Spleen (tissue), 11 donors: Measurements from ENCODE around the gene GOLPH3. TPM values are rescaled to one million over a fixed set of nuclear protein-coding genes. Genes with fewer than 3 reads are reported as not detected.
A peak's percentile ranks its signal among the peaks of the same experiment; 100 is the strongest.
"Not testable (repeated sequence)": the region's sequence is repeated elsewhere in the genome, so short reads cannot be mapped to it uniquely, and the experiment has no call there.

ENCODE experiments used
- DNase-seq: peaks from one replicate; pipeline ENCODE4 v3.0.0-alpha.2; 2020
- H3K27ac ChIP-seq, 8 donors: fragments of 200-600 bp; sonication (generic) in 7 of 8; 1 replicate in 4 of 8; 2 replicates in 4 of 8; pipeline versions ENCODE4 v1.5.0 to v1.8.0; 2016 to 2021; ENCODE audit warnings: inconsistent platforms in 4 of 8, mild to moderate bottlenecking in 4 of 8, moderate library complexity in 1 of 8
- H3K27me3 ChIP-seq, 7 donors: fragments of 200-600 bp; sonication (generic) in 6 of 7; replicated peaks in 1 of 7; 1 replicate in 4 of 7; 2 replicates in 3 of 7; pipeline versions ENCODE4 v1.5.0 to v1.8.0; 2016 to 2021; ENCODE audit warnings: inconsistent platforms in 3 of 7, mild to moderate bottlenecking in 1 of 7
- H3K36me3 ChIP-seq, 6 donors: fragments of 200-600 bp; sonication (generic) in 5 of 6; 1 replicate in 4 of 6; 2 replicates in 2 of 6; pipeline versions ENCODE4 v1.5.0 to v1.8.0; 2016 to 2021; ENCODE audit warnings: inconsistent platforms in 2 of 6
- H3K4me1 ChIP-seq, 6 donors: fragments of 200-600 bp; sonication (generic) in 5 of 6; 1 replicate in 3 of 6; 2 replicates in 3 of 6; pipeline versions ENCODE4 v1.5.0 to v1.8.0; 2016 to 2021; ENCODE audit warnings: inconsistent platforms in 3 of 6
- H3K4me3 ChIP-seq, 8 donors: fragments of 200-600 bp; sonication (generic) in 7 of 8; 1 replicate in 4 of 8; 2 replicates in 4 of 8; pipeline versions ENCODE4 v1.5.0 to v1.8.0; 2016 to 2021; ENCODE audit warnings: inconsistent platforms in 4 of 8, mild to moderate bottlenecking in 4 of 8, moderate library complexity in 2 of 8
- H3K9me3 ChIP-seq, 8 donors: fragments of 200-600 bp; sonication (generic) in 7 of 8; 1 replicate in 4 of 8; 2 replicates in 4 of 8; pipeline versions ENCODE4 v1.5.0 to v1.8.0; 2016 to 2021; ENCODE audit warnings: inconsistent platforms in 4 of 8
- CTCF ChIP-seq, 11 experiments: fragments of 200-600 bp in 7 of 11; fragments of 450-650 bp in 4 of 11; sonication (generic) in 4 of 11; IDR thresholded peaks in 8 of 11; conservative IDR thresholded peaks in 3 of 11; 1 replicate in 7 of 11; 2 replicates in 4 of 11; pipeline versions ENCODE4 v1.4.0 to v1.8.0; 2016 to 2021; ENCODE audit warnings: antibody characterized with exemption in 11 of 11, inconsistent platforms in 4 of 11, mild to moderate bottlenecking in 1 of 11
- POLR2A ChIP-seq, 3 donors: fragments of 450-650 bp; IDR thresholded peaks; one replicate each; pipeline ENCODE4 v1.5.1; 2017; ENCODE audit warnings: antibody characterized with exemption in 3 of 3, mild to moderate bottlenecking in 1 of 3
- POLR2AphosphoS5 ChIP-seq, 3 donors: sonication (generic); formaldehyde crosslinking; IDR thresholded peaks; one replicate each; pipeline ENCODE4 v1.5.1; 2017; ENCODE audit warnings: antibody characterized with exemption in 3 of 3
- WGBS, 5 donors: extraction: QIAGEN DNeasy Blood & Tissue Kit in 3 of 5; methylation state at CpG; one replicate each; pipeline versions ENCODE4 v1.1.5 to v1.1.7; 2013 to 2018; 5-methylcytosine and 5-hydroxymethylcytosine counted together
- intact Hi-C: fragments of 100-400 bp; cut with DNase I; formaldehyde crosslinking; loops from one replicate; pipeline ENCODE4 v1.15.0; 2023; ENCODE audit warnings: low total_unique reads
- polyA plus RNA-seq, 3 donors: library from polyadenylated mRNA; stranded (reverse); fragments of 200-250 nt; gene quantifications; one replicate each; pipeline ENCODE4 v1.2.1, GENCODE V29; 2013
- total RNA-seq, 7 donors: library from RNA; depleted of rRNA in 3 of 7; stranded (reverse); fragments of >200 nt in 3 of 7; fragmentation: NEBNext Ultra II Directional in 4 of 7; extraction: Animal tissue kit (Norgen Biotek cat#: 25700) in 4 of 7; gene quantifications; one replicate each; pipeline versions ENCODE4 v1.1.0 to v1.2.1, GENCODE V29; 2016 to 2021
- donor health status: healthy with polysubstance abuse.
- donor health status: DM: no; HTN: no; CAD: no; lungs with moderate emphysema.
- donor health status: DM: no; HTN: no; CAD: no.
- donor health status: Bipolar disorder and iron deficiency.
- donor health status: healthy.
- donor health status: DM: no; HTN: no; CAD: no.
- donor health status: DM: yes; HTN: yes; CAD: no.

Gene GOLPH3
- total and polyA plus RNA-seq, 10 donors, result 27.0 to 82.3 (median 69.2) TPM

GRCh38 chr5:32127711-32128110 lies 46.4 kb downstream of the GOLPH3 start:
- Histone ChIP-seq H3K4me1 (peaks cover 7 to 85% (median 34%) of the 10 kb centered on the region in 6 donors), H3K27ac (no peak overlapping the region), H3K9me3 (no peaks in the 10 kb centered on the region), H3K36me3 (peaks cover 0 to 81% (median 17%) of the 10 kb centered on the region in 6 donors), H3K4me3 (no peak overlapping the region), H3K27me3 (no peaks in the 10 kb centered on the region)
- intact Hi-C loops, result no loop called here
- WGBS, 5 donors, result 71 to 83% (median 78%) methylated on average over 3 of the region's 3 CpGs
- TF ChIP-seq CTCF (IDR thresholded peaks at IDR 0.05 in 8 of 11, conservative IDR thresholded peaks at IDR 0.05 in 3 of 11) (no peak), POLR2AphosphoS5 (IDR thresholded peaks at IDR 0.05) (no peak), POLR2A (IDR thresholded peaks at IDR 0.05) (no peak)
- no peak for DNase-seq

- peaks cover 0 to 81% (median 17%) of the 10 kb centered on the region in 6 donors for H3K36me3 ChIP-seq
- intact Hi-C loops, result no loop called here
- TF ChIP-seq POLR2AphosphoS5 (IDR thresholded peaks at IDR 0.05) (no peak), POLR2A (IDR thresholded peaks at IDR 0.05) (no peak), CTCF (IDR thresholded peaks at IDR 0.05 in 8 of 11, conservative IDR thresholded peaks at IDR 0.05 in 3 of 11) (no peak)
- WGBS, 5 donors, result 58 to 70% (median 63%) methylated on average over 1 of the region's 1 CpG
- H3K9me3 ChIP-seq, result no peaks in the 10 kb centered on the region
- H3K4me3 ChIP-seq, result no peak overlapping the region
- H3K4me1 ChIP-seq, result peaks cover 7 to 78% (median 34%) of the 10 kb centered on the region in 6 donors
- H3K27ac ChIP-seq, result no peak overlapping the region
- no peak for DNase-seq
- no peaks in the 10 kb centered on the region for H3K27me3 ChIP-seq
These were observed 47.4 kb downstream of the GOLPH3 start for GRCh38 chr5:32126691-32127090.

- Histone ChIP-seq H3K4me3 (no peak overlapping the region), H3K27me3 (no peaks in the 10 kb centered on the region), H3K9me3 (no peaks in the 10 kb centered on the region), H3K36me3 (peaks cover 0 to 89% (median 33%) of the 10 kb centered on the region in 6 donors), H3K4me1 (peaks cover 7 to 55% (median 28%) of the 10 kb centered on the region in 6 donors), H3K27ac (peak overlapping the region in 1 of 8 donors; percentile 19)
- intact Hi-C loops, result no loop called here
- TF ChIP-seq CTCF (IDR thresholded peaks at IDR 0.05 in 8 of 11, conservative IDR thresholded peaks at IDR 0.05 in 3 of 11) (no peak), POLR2A (IDR thresholded peaks at IDR 0.05) (no peak), POLR2AphosphoS5 (IDR thresholded peaks at IDR 0.05) (no peak)
- 78 to 86% (median 81%) methylated on average over 6 of the region's 6 CpGs for WGBS, 5 donors
- no peak for DNase-seq
These were observed 50.0 kb downstream of the GOLPH3 start for GRCh38 chr5:32123889-32124676.

- DNase-seq, result no peak
- Histone ChIP-seq H3K27me3 (no peaks in the 10 kb centered on the region), H3K36me3 (peaks cover 0 to 93% (median 35%) of the 10 kb centered on the region in 6 donors), H3K4me1 (peaks cover 7 to 48% (median 25%) of the 10 kb centered on the region in 6 donors), H3K27ac (peak overlapping the region in 2 of 8 donors; percentile 16 to 19), H3K9me3 (no peaks in the 10 kb centered on the region), H3K4me3 (no peak overlapping the region)
- no peak for TF ChIP-seq POLR2AphosphoS5 (IDR thresholded peaks at IDR 0.05)
- intact Hi-C loops, result no loop called here
- 73 to 83% (median 77%) methylated on average over 8 of the region's 8 CpGs for WGBS, 5 donors
These were observed 50.9 kb downstream of the GOLPH3 start for GRCh38 chr5:32123058-32123805.

GRCh38 chr5:32118922-32119321 lies 55.2 kb downstream of the GOLPH3 start:
- intact Hi-C loops, H3K4me3 ChIP-seq, H3K27me3 ChIP-seq, H3K9me3 ChIP-seq, DNase-seq, H3K27ac ChIP-seq: not testable (repeated sequence)
- peaks cover 7 to 11% (median 9%) of the 10 kb centered on the region in 6 donors for H3K4me1 ChIP-seq
- WGBS, 5 donors, result 93 to 99% (median 95%) methylated on average over 8 of the region's 8 CpGs
- peaks cover 0 to 90% (median 25%) of the 10 kb centered on the region in 6 donors for H3K36me3 ChIP-seq
